ENCODE data around the gene GPR17.

DNA sequence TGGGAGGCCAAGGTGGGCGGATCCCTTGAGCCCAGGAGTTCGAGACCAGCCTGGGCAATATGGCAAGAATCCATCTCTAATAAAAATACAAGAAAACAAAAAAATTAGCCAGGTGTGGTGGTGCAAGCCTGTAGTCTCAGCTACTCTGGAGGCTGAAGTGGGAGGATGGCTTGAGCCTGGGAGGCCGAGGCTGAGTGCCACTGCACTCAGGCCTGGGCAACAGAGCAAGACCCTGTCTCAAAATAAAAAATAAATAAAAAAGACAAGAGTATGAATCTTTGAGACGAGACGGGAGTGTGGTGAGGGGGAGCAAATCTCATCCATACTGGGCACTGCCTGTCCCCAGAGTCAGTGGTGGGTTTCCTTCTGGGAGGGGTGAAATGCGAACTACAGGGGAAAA lies 12.2 kb downstream of the GPR17 start:
- TF ChIP-seq, protein P1, sequence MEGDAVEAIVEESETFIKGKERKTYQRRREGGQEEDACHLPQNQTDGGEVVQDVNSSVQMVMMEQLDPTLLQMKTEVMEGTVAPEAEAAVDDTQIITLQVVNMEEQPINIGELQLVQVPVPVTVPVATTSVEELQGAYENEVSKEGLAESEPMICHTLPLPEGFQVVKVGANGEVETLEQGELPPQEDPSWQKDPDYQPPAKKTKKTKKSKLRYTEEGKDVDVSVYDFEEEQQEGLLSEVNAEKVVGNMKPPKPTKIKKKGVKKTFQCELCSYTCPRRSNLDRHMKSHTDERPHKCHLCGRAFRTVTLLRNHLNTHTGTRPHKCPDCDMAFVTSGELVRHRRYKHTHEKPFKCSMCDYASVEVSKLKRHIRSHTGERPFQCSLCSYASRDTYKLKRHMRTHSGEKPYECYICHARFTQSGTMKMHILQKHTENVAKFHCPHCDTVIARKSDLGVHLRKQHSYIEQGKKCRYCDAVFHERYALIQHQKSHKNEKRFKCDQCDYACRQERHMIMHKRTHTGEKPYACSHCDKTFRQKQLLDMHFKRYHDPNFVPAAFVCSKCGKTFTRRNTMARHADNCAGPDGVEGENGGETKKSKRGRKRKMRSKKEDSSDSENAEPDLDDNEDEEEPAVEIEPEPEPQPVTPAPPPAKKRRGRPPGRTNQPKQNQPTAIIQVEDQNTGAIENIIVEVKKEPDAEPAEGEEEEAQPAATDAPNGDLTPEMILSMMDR (IDR thresholded peaks at IDR 0.05), result no peak
- TF ChIP-seq POLR2AphosphoS5 (IDR thresholded peaks at IDR 0.05), result no peak

Measured in suprapubic skin (tissue), 3 donors.